ENCODE data around the gene FAM47A.

Gene FAM47A

GRCh38 chrX:34132028-34132427 is at the start of gene FAM47A:
FAM47A (minus strand) TSS chrX:34132314; CDS start chrX:34132278, 36 bp downstream.
- DNase-seq, result no peak

DNA sequence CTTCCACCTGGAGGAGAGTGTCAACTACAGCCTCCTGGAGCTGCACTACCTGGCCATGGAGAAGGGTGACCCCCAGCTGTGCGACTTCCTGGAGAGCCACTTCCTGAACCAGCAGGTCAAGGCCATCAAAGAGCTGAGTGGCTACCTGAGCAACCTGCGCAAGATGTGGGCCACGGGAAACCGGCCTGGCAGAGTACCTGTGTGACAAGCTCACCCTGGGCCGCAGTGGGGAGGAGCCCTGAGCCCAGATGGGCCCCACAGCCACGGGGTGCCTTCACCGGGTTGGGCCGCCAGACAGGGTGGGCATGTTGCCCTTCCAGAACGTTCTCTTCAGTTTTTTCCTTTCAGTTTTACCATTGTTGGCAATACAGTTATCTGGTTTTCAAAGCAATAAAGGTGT is 15.2 kb upstream of the FAM47A start:
- DNase-seq, result no peak

- DNase-seq, result no peak
Measured at GRCh38 chrX:34146906-34147305, 14.8 kb upstream of the FAM47A start.

DNA sequence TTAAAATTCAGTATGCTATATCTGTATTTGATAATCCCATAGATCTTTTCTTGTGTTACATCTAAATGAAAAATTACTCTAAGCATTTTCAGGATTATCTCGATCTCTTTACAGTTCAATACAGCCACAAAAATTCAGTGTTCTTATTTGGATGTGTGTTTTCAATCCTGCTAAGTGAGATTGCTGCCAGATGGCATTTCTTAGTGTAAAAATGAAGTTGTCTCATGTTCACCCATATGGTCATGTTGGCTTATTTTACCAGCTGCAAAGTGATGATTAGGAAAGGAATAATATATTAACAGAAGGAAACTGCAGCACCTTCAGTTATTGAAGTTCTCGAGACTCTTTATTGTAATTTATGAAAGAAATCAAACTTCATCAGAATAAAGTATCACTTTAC is 12.1 kb upstream of the FAM47A start:
- no peak for DNase-seq

DNA sequence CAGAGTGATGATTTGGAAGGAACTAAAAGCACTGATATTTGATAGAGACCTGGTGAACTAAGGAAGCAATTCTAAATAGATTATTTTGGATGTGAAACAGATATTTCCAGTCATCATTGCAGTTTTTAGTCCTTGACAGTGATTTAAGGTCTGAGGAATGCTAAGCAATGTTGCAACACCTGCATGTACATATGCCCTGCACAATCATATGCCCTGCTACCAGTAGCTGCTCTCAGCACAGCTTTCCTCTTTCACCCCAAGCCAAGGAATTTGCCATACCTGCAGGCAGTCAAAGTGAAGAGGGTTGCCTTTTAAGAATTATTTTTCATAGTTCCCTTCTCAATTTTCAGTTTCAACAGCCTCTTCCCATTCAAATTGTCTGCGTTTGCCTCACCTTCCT is 8.7 kb upstream of the FAM47A start:
- no peak for DNase-seq

- DNase-seq, result no peak
Measured at GRCh38 chrX:34130980-34131744, 952 bp downstream of the FAM47A start.

DNA sequence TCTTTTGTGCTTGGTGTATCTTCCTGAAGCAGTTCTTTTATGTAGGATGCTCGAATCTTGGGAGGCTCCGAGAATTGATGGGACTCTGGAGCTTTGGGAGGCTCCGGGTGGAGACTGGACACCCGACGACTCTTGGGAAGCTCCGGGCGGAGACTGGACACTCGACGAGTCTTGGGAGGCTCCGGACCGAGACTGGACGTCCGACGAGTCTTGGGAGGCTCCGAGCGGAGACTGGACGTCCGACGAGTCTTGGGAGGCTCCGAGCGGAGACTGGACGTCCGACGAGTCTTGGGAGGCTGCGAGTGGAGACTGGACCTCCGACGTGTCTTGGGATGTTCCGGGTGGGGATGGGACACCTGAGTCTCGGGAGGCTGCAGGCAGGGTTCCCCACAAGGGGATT is 1.6 kb downstream of the FAM47A start:
- DNase-seq, result no peak

GRCh38 chrX:34126011-34126410 is 6.1 kb downstream of the FAM47A start:
- no peak for DNase-seq

DNA sequence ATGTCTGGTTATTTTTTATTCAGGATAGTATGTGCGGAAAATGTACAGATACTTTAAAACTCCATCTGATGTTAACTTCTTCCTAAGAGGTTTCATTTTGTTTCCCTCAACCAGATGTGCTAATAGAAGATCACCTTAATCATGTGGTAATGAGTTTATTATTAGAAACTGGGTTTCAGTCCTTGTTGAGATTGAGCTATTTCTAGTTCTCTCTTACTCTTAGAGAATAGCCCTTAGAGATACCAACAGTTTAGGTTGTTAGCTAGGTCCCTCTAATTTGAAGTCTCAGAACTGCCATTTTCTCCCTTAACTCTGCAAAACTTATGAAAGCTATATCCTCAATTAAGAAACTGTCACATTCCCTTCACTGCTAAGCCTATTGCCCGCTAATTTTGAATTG is 13.0 kb downstream of the FAM47A start:
- DNase-seq, result no peak

DNA sequence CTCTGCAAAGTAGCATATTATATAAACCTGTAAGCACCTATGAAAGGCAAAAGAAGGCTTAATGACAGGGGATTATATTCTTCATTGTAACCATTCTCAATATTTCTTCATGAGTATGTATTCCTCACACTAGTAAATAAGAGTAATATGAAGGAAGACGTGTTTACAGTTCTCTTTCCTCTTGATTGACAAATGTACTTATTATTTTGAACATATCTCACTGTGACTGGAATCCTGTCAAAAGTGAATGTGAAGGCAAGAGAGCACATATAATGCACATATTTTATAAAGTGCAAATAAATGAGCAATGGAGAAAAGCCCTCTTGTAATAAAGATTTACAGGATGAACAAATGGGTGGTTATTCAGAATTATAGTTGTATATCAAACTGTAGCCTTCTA is 19.7 kb downstream of the FAM47A start:
- no peak for DNase-seq

All from activated naive CD4-positive, alpha-beta T cell (primary cell).